GM12801 (cell line): ENCODE data around the gene SURF2.

ENCODE experiments used
- CTCF ChIP-seq: IDR thresholded peaks from one replicate; pipeline ENCODE4 v1.5.1; 2011; ENCODE audit warnings: control low read depth; ENCODE audit not compliant: insufficient read length; ENCODE audit errors: extremely low read depth

SURF2 gene

GRCh38 chr9:133353548-133353947, 2.8 kb upstream of the SURF2 start:
- TF ChIP-seq CTCF: no peak

GRCh38 chr9:133354766-133355165, 1.6 kb upstream of the SURF2 start:
- no peak for TF ChIP-seq CTCF

- TF ChIP-seq CTCF: no peak
These were observed 431 bp upstream of the SURF2 start for GRCh38 chr9:133355881-133356357.

GRCh38 chr9:133357656-133358055, 1.3 kb downstream of the SURF2 start:
- no peak for TF ChIP-seq CTCF

- no peak for TF ChIP-seq CTCF
These were observed 3.2 kb downstream of the SURF2 start for GRCh38 chr9:133359399-133360175.

GRCh38 chr9:133360400-133361393, 4.3 kb downstream of the SURF2 start:
- no peak for TF ChIP-seq CTCF

- TF ChIP-seq CTCF: no peak
These were observed 5.2 kb downstream of the SURF2 start for GRCh38 chr9:133361507-133362092.
